B cell (primary cell): Measurements from ENCODE around the gene CRMP1. TPM values are rescaled to one million over a fixed set of nuclear protein-coding genes. Genes with fewer than 3 reads are reported as not detected.

Source experiments
- ATAC-seq: fragments of 200-7000 bp; cut with Tn5 transposase; one replicate; pipeline ENCODE4 v1.10.0; 2021; ENCODE audit warnings: low read depth, mild to moderate bottlenecking, moderate number of reproducible peaks, moderate library complexity
- CTCF ChIA-PET: fragments of 350-600 bp; sonication (Branson Sonifier 250); formaldehyde crosslinking; loops from one replicate; lab custom pipeline; 2021; ENCODE audit warnings: antibody characterized with exemption, inconsistent platforms; lab: Charles Lee
- POLR2A ChIA-PET: fragments of 350-600 bp; sonication (Branson Sonifier 250); formaldehyde crosslinking; loops from one replicate; lab custom pipeline; 2021; ENCODE audit warnings: antibody characterized with exemption; lab: Charles Lee
- DNase-seq: peaks from one replicate; pipeline ENCODE4 v3.0.0; 2013
- H2AFZ ChIP-seq: 2 replicates; pipeline ENCODE4 v1.6.1; 2012; ENCODE audit warnings: mild to moderate bottlenecking, low read depth, low read length; ENCODE audit not compliant: insufficient read depth, poor library complexity, severe bottlenecking
- H3K27ac ChIP-seq, 2 donors: 1 replicate in 1 of 2; 2 replicates in 1 of 2; pipeline ENCODE4 v1.5.1; 2012 to 2013; ENCODE audit warnings: low read length in 2 of 2, mild to moderate bottlenecking in 2 of 2, moderate library complexity in 1 of 2
- H3K27me3 ChIP-seq, 4 experiments: fragments of 200-600 bp in 1 of 4; sonication (generic) in 1 of 4; replicated peaks in 1 of 4; 1 replicate in 2 of 4; 2 replicates in 2 of 4; pipeline versions ENCODE4 v1.6.1 to v1.7.0; 2013 to 2016; ENCODE audit warnings: low read length in 3 of 4, mild to moderate bottlenecking in 2 of 4, mixed read lengths in 1 of 4, moderate library complexity in 1 of 4; ENCODE audit not compliant: insufficient read depth in 4 of 4, control insufficient read depth in 3 of 4; ENCODE audit errors: control extremely low read depth in 1 of 4
- H3K36me3 ChIP-seq, 2 experiments: replicated peaks in 1 of 2; 1 replicate in 1 of 2; 2 replicates in 1 of 2; pipeline versions ENCODE4 v1.6.1 to v1.7.1; 2013; ENCODE audit warnings: low read length in 1 of 2; ENCODE audit not compliant: insufficient read depth in 2 of 2, control insufficient read depth in 1 of 2; ENCODE audit errors: control extremely low read depth in 1 of 2, extremely low read depth in 1 of 2
- H3K4me1 ChIP-seq, 2 donors: fragments of 200-600 bp in 1 of 2; sonication (generic) in 1 of 2; 1 replicate in 1 of 2; 2 replicates in 1 of 2; pipeline versions ENCODE4 v1.5.1 to v1.6.1; 2013 to 2017; ENCODE audit warnings: low read length in 2 of 2; ENCODE audit not compliant: control insufficient read depth in 2 of 2, insufficient read depth in 2 of 2
- H3K4me2 ChIP-seq: replicated peaks from 2 replicates; pipeline ENCODE3; 2012; ENCODE audit warnings: mild to moderate bottlenecking, low read depth, low read length; ENCODE audit not compliant: poor library complexity, severe bottlenecking
- H3K4me3 ChIP-seq, 5 experiments: fragments of 200-600 bp in 1 of 5; sonication (generic) in 1 of 5; 1 replicate in 3 of 5; 2 replicates in 2 of 5; pipeline versions ENCODE4 v1.5.1 to v1.7.0; 2011 to 2016; ENCODE audit warnings: low read length in 4 of 5, mild to moderate bottlenecking in 4 of 5, low read depth in 2 of 5, control low read depth in 1 of 5, moderate library complexity in 1 of 5; ENCODE audit not compliant: insufficient read depth in 1 of 5; ENCODE audit errors: control extremely low read depth in 1 of 5, extremely low read depth in 1 of 5
- H3K79me2 ChIP-seq: fragments of 200-600 bp; sonication (generic); one replicate; pipeline ENCODE4 v1.6.0; 2016; ENCODE audit warnings: low read length; ENCODE audit not compliant: control insufficient read depth, insufficient read depth
- H3K9ac ChIP-seq: fragments of 200-600 bp; sonication (generic); 2 replicates; pipeline ENCODE4 v1.6.1; 2017; ENCODE audit warnings: mild to moderate bottlenecking, low read length, moderate library complexity
- H3K9me3 ChIP-seq, 3 donors: one replicate each; pipeline versions ENCODE4 v1.6.1 to v1.7.1; 2013; ENCODE audit warnings: low read length in 2 of 3; ENCODE audit not compliant: control insufficient read depth in 2 of 3, insufficient read depth in 1 of 3; ENCODE audit errors: control extremely low read depth in 1 of 3
- H4K20me1 ChIP-seq: 2 replicates; pipeline ENCODE4 v1.6.0; 2012; ENCODE audit warnings: mild to moderate bottlenecking, low read length; ENCODE audit not compliant: insufficient read depth, control insufficient read depth, poor library complexity, severe bottlenecking
- H3K27ac Mint-ChIP-seq: one replicate; pipeline ENCODE4 v1.8.0; 2021; ENCODE audit warnings: mixed read lengths
- H3K27me3 Mint-ChIP-seq: one replicate; pipeline ENCODE4 v1.8.0; 2021; ENCODE audit warnings: mixed read lengths
- H3K4me1 Mint-ChIP-seq: one replicate; pipeline ENCODE4 v1.8.0; 2021; ENCODE audit warnings: mixed read lengths
- H3K4me3 Mint-ChIP-seq: one replicate; pipeline ENCODE4 v1.8.0; 2021; ENCODE audit warnings: mixed read lengths
- H3K9me3 Mint-ChIP-seq: one replicate; pipeline ENCODE4 v1.8.0; 2022; ENCODE audit warnings: mixed read lengths; ENCODE audit not compliant: insufficient read depth
- EZH2 ChIP-seq: IDR thresholded peaks from 2 replicates; pipeline ENCODE4 v1.6.1; 2012; ENCODE audit warnings: borderline replicate concordance, low read depth, mild to moderate bottlenecking, moderate library complexity, low read length; ENCODE audit not compliant: insufficient read depth, poor library complexity, severe bottlenecking
- WGBS: methylation state at CpG from one replicate; pipeline ENCODE4 v1.1.5; 2013; ENCODE audit warnings: missing lambda C conversion rate; ENCODE audit not compliant: insufficient coverage; 5-methylcytosine and 5-hydroxymethylcytosine counted together
- intact Hi-C: fragments of 100-400 bp; cut with micrococcal nuclease; formaldehyde crosslinking; loops from one replicate; pipeline ENCODE4 v1.10.0; 2022
- polyA plus RNA-seq: library from polyadenylated mRNA; depleted of rRNA; stranded (reverse); fragments of >200 nt; gene quantifications from 2 replicates; pipeline ENCODE4 v1.2.3, GENCODE V29; 2012
- total RNA-seq, 2 donors: library from RNA; stranded (reverse); fragments of 120-200 nt in 1 of 2; gene quantifications; 1 replicate in 1 of 2; 2 replicates in 1 of 2; pipeline versions ENCODE4 v1.2.3 to v1.2.4, GENCODE V29; 2013 to 2022
- TF ChIP-seq, protein P1 (sequence below): fragments of 200-600 bp; IDR thresholded peaks from one replicate; pipeline ENCODE4 v1.8.0; 2022; ENCODE audit warnings: antibody characterized with exemption, mild to moderate bottlenecking

The CRMP1 gene
- total and polyA plus RNA-seq, 2 donors (not counting 1 experiment from before 2014, with no cell fraction given): 0.13 TPM; not detected in 1

DNA sequence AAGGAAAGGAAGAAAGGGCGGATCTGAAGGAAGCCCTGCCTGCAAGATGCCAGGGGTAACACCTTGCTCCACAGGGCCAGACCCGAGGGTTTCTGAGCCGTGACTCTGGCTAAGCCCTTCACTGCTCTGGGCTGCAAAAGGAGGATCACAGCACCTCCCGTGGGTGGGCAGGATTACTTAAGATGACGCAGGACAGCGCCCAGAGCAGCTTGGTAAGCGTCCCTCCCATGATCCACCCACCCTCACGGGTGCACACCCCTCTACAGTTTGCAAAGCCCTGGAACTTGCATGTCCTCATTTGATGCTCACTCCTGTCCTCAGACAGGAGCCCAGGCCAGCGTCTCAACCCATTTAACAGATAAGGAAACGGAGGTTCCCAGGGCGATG, 64.9 kb downstream of the CRMP1 start:
- Histone ChIP-seq H3K9ac (no peak overlapping the region), H3K4me2 (no peak overlapping the region), H4K20me1 (no peaks in the 10 kb centered on the region), H3K4me3 (no peak overlapping the region), H3K9me3 (no peaks in the 10 kb centered on the region), H3K4me1 (no peaks in the 10 kb centered on the region), H3K36me3 (no peaks in the 10 kb centered on the region), H3K79me2 (no peaks in the 10 kb centered on the region), H3K27me3 (no peaks in the 10 kb centered on the region), H3K27ac (no peak overlapping the region), H2AFZ (no peak overlapping the region)
- no peak overlapping the region for H3K27ac Mint-ChIP-seq
- 78% methylated on average over 10 of the region's 11 CpGs for WGBS
- H3K27me3 Mint-ChIP-seq: peaks cover 9% of the 10 kb centered on the region
- POLR2A ChIA-PET: no interaction called here
- H3K4me1 Mint-ChIP-seq: peaks cover 2% of the 10 kb centered on the region
- H3K9me3 Mint-ChIP-seq: no peaks in the 10 kb centered on the region
- no peak for ATAC-seq
- H3K4me3 Mint-ChIP-seq: no peak overlapping the region
- TF ChIP-seq, protein P1, sequence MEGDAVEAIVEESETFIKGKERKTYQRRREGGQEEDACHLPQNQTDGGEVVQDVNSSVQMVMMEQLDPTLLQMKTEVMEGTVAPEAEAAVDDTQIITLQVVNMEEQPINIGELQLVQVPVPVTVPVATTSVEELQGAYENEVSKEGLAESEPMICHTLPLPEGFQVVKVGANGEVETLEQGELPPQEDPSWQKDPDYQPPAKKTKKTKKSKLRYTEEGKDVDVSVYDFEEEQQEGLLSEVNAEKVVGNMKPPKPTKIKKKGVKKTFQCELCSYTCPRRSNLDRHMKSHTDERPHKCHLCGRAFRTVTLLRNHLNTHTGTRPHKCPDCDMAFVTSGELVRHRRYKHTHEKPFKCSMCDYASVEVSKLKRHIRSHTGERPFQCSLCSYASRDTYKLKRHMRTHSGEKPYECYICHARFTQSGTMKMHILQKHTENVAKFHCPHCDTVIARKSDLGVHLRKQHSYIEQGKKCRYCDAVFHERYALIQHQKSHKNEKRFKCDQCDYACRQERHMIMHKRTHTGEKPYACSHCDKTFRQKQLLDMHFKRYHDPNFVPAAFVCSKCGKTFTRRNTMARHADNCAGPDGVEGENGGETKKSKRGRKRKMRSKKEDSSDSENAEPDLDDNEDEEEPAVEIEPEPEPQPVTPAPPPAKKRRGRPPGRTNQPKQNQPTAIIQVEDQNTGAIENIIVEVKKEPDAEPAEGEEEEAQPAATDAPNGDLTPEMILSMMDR: no peak
- TF ChIP-seq EZH2: no peak
- intact Hi-C loops: no loop called here
- no peak for DNase-seq
- CTCF ChIA-PET: no interaction called here

DNA sequence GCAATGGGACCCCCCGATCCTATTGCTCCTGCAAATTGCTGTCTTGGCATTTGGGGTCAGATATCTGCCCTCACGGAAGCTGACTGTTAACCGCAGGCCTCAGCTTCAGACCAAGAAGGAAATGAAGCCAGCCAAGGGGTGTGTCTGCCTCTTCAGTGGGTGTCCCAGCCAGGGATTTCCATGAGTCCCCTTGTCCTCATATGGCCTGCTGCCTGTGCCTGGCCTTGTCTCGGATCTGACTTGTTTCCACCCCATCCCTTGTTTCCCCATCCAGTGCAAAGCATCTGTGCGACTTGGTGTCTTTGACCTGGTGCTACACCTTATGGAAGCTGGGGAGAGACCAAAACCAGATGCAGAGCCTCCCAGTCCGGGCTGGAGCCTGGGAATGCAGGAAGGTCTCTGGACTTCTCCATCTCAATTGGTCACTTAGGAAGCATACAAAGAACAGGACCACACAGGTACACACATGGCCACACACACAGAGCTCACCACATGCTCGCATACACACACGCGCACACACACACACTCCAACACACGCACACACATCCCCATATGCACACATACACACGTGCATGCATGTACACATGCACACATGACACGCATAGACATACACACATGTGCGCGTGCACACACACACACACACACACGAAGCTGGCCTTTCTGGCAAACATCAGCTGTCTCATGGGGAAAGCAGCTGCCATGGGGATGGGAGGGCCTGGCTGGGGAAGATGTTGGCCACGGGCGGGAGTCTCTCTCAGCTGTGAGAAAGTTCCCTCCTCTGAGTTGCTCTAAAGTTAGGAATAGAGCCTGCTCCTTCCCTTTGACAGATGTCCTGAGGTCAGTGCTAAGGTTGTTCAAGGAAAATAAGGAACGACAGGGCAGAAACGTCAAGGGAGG, 65.5 kb downstream of the CRMP1 start:
- Histone ChIP-seq H3K79me2 (no peaks in the 10 kb centered on the region), H3K9ac (no peak overlapping the region), H3K4me3 (no peak overlapping the region), H3K4me1 (no peaks in the 10 kb centered on the region), H2AFZ (no peak overlapping the region), H3K27ac (no peak overlapping the region), H3K27me3 (no peaks in the 10 kb centered on the region), H3K36me3 (no peaks in the 10 kb centered on the region), H3K9me3 (no peaks in the 10 kb centered on the region), H3K4me2 (no peak overlapping the region), H4K20me1 (no peaks in the 10 kb centered on the region)
- ChIA-PET CTCF (no interaction called here), POLR2A (no interaction called here)
- Mint-ChIP-seq H3K4me1 (peaks cover 4% of the 10 kb centered on the region), H3K27me3 (peaks cover 9% of the 10 kb centered on the region), H3K9me3 (no peaks in the 10 kb centered on the region), H3K4me3 (no peak overlapping the region), H3K27ac (no peak overlapping the region)
- no peak for TF ChIP-seq EZH2
- TF ChIP-seq, protein P1: no peak
- 40% methylated on average over 15 of the region's 19 CpGs for WGBS
- ATAC-seq: no peak
- intact Hi-C loops: no loop called here
- DNase-seq: no peak
